Spleen (tissue), 7 donors: ENCODE results near the gene TTC16.

ENCODE experiments used
- CTCF ChIP-seq, 11 experiments: fragments of 200-600 bp in 7 of 11; fragments of 450-650 bp in 4 of 11; sonication (generic) in 4 of 11; IDR thresholded peaks in 8 of 11; conservative IDR thresholded peaks in 3 of 11; 1 replicate in 7 of 11; 2 replicates in 4 of 11; pipeline versions ENCODE4 v1.4.0 to v1.8.0; 2016 to 2021; ENCODE audit warnings: antibody characterized with exemption in 11 of 11, inconsistent platforms in 4 of 11, mild to moderate bottlenecking in 1 of 11
- POLR2A ChIP-seq, 3 donors: fragments of 450-650 bp; IDR thresholded peaks; one replicate each; pipeline ENCODE4 v1.5.1; 2017; ENCODE audit warnings: antibody characterized with exemption in 3 of 3, mild to moderate bottlenecking in 1 of 3
- POLR2AphosphoS5 ChIP-seq, 3 donors: sonication (generic); formaldehyde crosslinking; IDR thresholded peaks; one replicate each; pipeline ENCODE4 v1.5.1; 2017; ENCODE audit warnings: antibody characterized with exemption in 3 of 3
- donor health status: DM: no; HTN: no; CAD: no; lungs with moderate emphysema.
- donor health status: DM: no; HTN: no; CAD: no.
- donor health status: DM: no; HTN: no; CAD: no.

- TF ChIP-seq CTCF (IDR thresholded peaks at IDR 0.05 in 8 of 11, conservative IDR thresholded peaks at IDR 0.05 in 3 of 11) = no peak
- no peak for TF ChIP-seq POLR2A (IDR thresholded peaks at IDR 0.05)
- no peak for TF ChIP-seq POLR2AphosphoS5 (IDR thresholded peaks at IDR 0.05)
These were observed 61.0 kb downstream of the TTC16 start for GRCh38 chr9:127776924-127777289.
